Measurements from ENCODE around the gene CAMTA1. TPM values are rescaled to one million over a fixed set of nuclear protein-coding genes. Genes with fewer than 3 reads are reported as not detected.

CAMTA1 gene
- total RNA-seq, 1 experiment from 2014 or later = 102 TPM

- DNase-seq = no peak
- Histone ChIP-seq H3K27me3 (ENCODE audit: control insufficient read depth, insufficient read depth, low read length) (no peaks in the 10 kb centered on the region), H3K4me3 (ENCODE audit: insufficient read depth, low read depth, low read length) (no peak overlapping the region), H3K36me3 (replicated peaks; ENCODE audit: control insufficient read depth, insufficient read depth, low read length) (no peaks in the 10 kb centered on the region)
Observed at GRCh38 chr1:7518411-7518810, 733.2 kb downstream of the CAMTA1 start.

- no peaks in the 10 kb centered on the region for H3K27me3 ChIP-seq (ENCODE audit: control insufficient read depth, insufficient read depth, low read length)
- DNase-seq = no peak
- H3K4me3 ChIP-seq (ENCODE audit: insufficient read depth, low read depth, low read length) = no peak overlapping the region
- H3K36me3 ChIP-seq (replicated peaks; ENCODE audit: control insufficient read depth, insufficient read depth, low read length) = no peaks in the 10 kb centered on the region
Observed at GRCh38 chr1:7519181-7519860, 734.1 kb downstream of the CAMTA1 start.

- H3K36me3 ChIP-seq (replicated peaks; ENCODE audit: control insufficient read depth, insufficient read depth, low read length) = no peaks in the 10 kb centered on the region
- no peak overlapping the region for H3K4me3 ChIP-seq (ENCODE audit: insufficient read depth, low read depth, low read length)
- peak; percentile 40 for DNase-seq
- no peaks in the 10 kb centered on the region for H3K27me3 ChIP-seq (ENCODE audit: control insufficient read depth, insufficient read depth, low read length)
Observed at GRCh38 chr1:7519861-7520395, 734.7 kb downstream of the CAMTA1 start.

GRCh38 chr1:7520496-7520895 lies 735.2 kb downstream of the CAMTA1 start:
- H3K4me3 ChIP-seq (ENCODE audit: insufficient read depth, low read depth, low read length) = no peak overlapping the region
- H3K36me3 ChIP-seq (replicated peaks; ENCODE audit: control insufficient read depth, insufficient read depth, low read length) = no peaks in the 10 kb centered on the region
- DNase-seq = peak; percentile 34
- no peaks in the 10 kb centered on the region for H3K27me3 ChIP-seq (ENCODE audit: control insufficient read depth, insufficient read depth, low read length)

- Histone ChIP-seq H3K4me3 (ENCODE audit: insufficient read depth, low read depth, low read length) (no peak overlapping the region), H3K27me3 (ENCODE audit: control insufficient read depth, insufficient read depth, low read length) (no peaks in the 10 kb centered on the region), H3K36me3 (replicated peaks; ENCODE audit: control insufficient read depth, insufficient read depth, low read length) (no peaks in the 10 kb centered on the region)
- peak; percentile 51 for DNase-seq
Observed at GRCh38 chr1:7524341-7525337, 739.4 kb downstream of the CAMTA1 start.

GRCh38 chr1:7525338-7526063 lies 740.2 kb downstream of the CAMTA1 start:
- H3K36me3 ChIP-seq (replicated peaks; ENCODE audit: control insufficient read depth, insufficient read depth, low read length) = no peaks in the 10 kb centered on the region
- H3K4me3 ChIP-seq (ENCODE audit: insufficient read depth, low read depth, low read length) = no peak overlapping the region
- no peak for DNase-seq
- no peaks in the 10 kb centered on the region for H3K27me3 ChIP-seq (ENCODE audit: control insufficient read depth, insufficient read depth, low read length)

GRCh38 chr1:7526196-7526866 lies 741.1 kb downstream of the CAMTA1 start:
- Histone ChIP-seq H3K27me3 (ENCODE audit: control insufficient read depth, insufficient read depth, low read length) (no peaks in the 10 kb centered on the region; the same call in 1 of the 2 replicates), H3K4me3 (ENCODE audit: insufficient read depth, low read depth, low read length) (no peak overlapping the region), H3K36me3 (replicated peaks; ENCODE audit: control insufficient read depth, insufficient read depth, low read length) (no peaks in the 10 kb centered on the region)
- DNase-seq = no peak

GRCh38 chr1:7526867-7527732 lies 741.8 kb downstream of the CAMTA1 start:
- no peaks in the 10 kb centered on the region for H3K36me3 ChIP-seq (replicated peaks; ENCODE audit: control insufficient read depth, insufficient read depth, low read length)
- no peak overlapping the region for H3K4me3 ChIP-seq (ENCODE audit: insufficient read depth, low read depth, low read length)
- no peaks in the 10 kb centered on the region; the same call in 1 of the 2 replicates for H3K27me3 ChIP-seq (ENCODE audit: control insufficient read depth, insufficient read depth, low read length)
- no peak for DNase-seq

GRCh38 chr1:7527733-7528045 lies 742.4 kb downstream of the CAMTA1 start:
- Histone ChIP-seq H3K27me3 (ENCODE audit: control insufficient read depth, insufficient read depth, low read length) (no peaks in the 10 kb centered on the region; the same call in 1 of the 2 replicates), H3K36me3 (replicated peaks; ENCODE audit: control insufficient read depth, insufficient read depth, low read length) (no peaks in the 10 kb centered on the region), H3K4me3 (ENCODE audit: insufficient read depth, low read depth, low read length) (no peak overlapping the region)
- DNase-seq = no peak

- H3K27me3 ChIP-seq (ENCODE audit: control insufficient read depth, insufficient read depth, low read length) = no peaks in the 10 kb centered on the region; the same call in 1 of the 2 replicates
- no peak for DNase-seq
- no peaks in the 10 kb centered on the region for H3K36me3 ChIP-seq (replicated peaks; ENCODE audit: control insufficient read depth, insufficient read depth, low read length)
- H3K4me3 ChIP-seq (ENCODE audit: insufficient read depth, low read depth, low read length) = no peak overlapping the region
Observed at GRCh38 chr1:7528386-7529198, 743.3 kb downstream of the CAMTA1 start.

GRCh38 chr1:7529917-7530316 lies 744.7 kb downstream of the CAMTA1 start:
- Histone ChIP-seq H3K27me3 (ENCODE audit: control insufficient read depth, insufficient read depth, low read length) (no peaks in the 10 kb centered on the region; the same call in 1 of the 2 replicates), H3K36me3 (replicated peaks; ENCODE audit: control insufficient read depth, insufficient read depth, low read length) (no peaks in the 10 kb centered on the region), H3K4me3 (ENCODE audit: insufficient read depth, low read depth, low read length) (no peak overlapping the region)
- DNase-seq = no peak

- Histone ChIP-seq H3K27me3 (ENCODE audit: control insufficient read depth, insufficient read depth, low read length) (no peaks in the 10 kb centered on the region; the same call in 1 of the 2 replicates), H3K36me3 (replicated peaks; ENCODE audit: control insufficient read depth, insufficient read depth, low read length) (no peaks in the 10 kb centered on the region), H3K4me3 (ENCODE audit: insufficient read depth, low read depth, low read length) (no peak overlapping the region)
- DNase-seq = no peak
Observed at GRCh38 chr1:7531562-7532340, 746.5 kb downstream of the CAMTA1 start.
